Stimulated activated CD4-positive, alpha-beta T cell treated with anti-CD3 and anti-CD28 coated beads, Interleukin-15, amount 100 ng/mL, for 1 hour (primary cell): Measurements from ENCODE around the gene ARL8A.
A peak's percentile ranks its signal among the peaks of the same experiment; 100 is the strongest.
"Not testable (repeated sequence)": the region's sequence is repeated elsewhere in the genome, so short reads cannot be mapped to it uniquely, and the experiment has no call there.

Experiments used
- DNase-seq, 2 donors: peaks; one replicate each; pipeline ENCODE4 v3.0.0-alpha.2; 2020; ENCODE audit warnings: low read depth in 1 of 2, low spot score in 1 of 2

Gene ARL8A

DNA sequence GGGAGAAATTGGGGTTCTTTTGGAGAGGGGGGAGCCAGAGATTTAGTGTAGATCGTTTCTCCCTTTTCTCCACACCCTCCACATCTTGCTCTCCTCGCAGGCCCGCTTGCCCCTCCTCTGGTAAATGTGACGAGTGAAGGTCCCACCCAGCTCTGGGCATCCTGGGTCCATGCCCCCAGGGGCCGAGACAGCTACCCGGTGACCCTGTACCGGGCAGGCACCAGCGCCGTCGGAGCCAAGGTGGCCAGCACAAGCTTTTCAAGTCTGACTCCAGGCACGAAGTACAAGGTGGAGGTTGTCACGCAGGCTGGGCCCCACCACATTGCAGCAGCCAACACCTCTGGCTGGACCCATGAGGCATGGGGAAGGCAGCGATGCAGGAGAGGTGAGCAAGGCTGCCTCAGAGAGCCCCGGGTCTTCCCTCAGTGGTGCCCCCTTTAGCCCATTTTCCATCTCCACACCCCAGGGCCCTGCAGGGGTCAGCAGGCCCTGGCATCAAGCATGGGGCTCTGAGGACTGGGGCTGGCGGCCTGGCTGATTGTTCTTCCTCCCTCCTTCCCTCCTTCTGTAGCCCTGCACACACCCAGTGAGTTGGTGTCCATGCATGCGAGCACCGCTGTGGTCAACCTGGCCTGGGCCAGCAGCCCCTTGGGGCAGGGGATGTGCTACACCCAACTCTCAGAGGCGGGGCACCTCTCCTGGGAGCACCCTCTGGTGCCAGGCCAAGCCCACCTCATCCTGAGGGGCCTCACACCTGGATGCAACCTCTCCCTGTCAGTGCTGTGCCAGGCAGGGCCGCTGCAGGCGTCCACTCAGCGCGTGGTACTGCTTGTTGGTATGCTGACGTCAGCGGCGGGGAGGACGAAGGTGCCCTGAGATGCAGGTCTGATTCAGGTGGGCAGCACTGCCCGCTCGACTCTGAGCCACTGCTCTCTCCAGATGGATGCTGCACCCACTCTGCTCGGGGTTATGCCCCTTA lies 32.7 kb upstream of the ARL8A start:
- no peak for DNase-seq

GRCh38 chr1:202173993-202174392 lies 29.5 kb upstream of the ARL8A start:
- no peak for DNase-seq

GRCh38 chr1:202172015-202172355 lies 27.4 kb upstream of the ARL8A start:
- no peak for DNase-seq

DNA sequence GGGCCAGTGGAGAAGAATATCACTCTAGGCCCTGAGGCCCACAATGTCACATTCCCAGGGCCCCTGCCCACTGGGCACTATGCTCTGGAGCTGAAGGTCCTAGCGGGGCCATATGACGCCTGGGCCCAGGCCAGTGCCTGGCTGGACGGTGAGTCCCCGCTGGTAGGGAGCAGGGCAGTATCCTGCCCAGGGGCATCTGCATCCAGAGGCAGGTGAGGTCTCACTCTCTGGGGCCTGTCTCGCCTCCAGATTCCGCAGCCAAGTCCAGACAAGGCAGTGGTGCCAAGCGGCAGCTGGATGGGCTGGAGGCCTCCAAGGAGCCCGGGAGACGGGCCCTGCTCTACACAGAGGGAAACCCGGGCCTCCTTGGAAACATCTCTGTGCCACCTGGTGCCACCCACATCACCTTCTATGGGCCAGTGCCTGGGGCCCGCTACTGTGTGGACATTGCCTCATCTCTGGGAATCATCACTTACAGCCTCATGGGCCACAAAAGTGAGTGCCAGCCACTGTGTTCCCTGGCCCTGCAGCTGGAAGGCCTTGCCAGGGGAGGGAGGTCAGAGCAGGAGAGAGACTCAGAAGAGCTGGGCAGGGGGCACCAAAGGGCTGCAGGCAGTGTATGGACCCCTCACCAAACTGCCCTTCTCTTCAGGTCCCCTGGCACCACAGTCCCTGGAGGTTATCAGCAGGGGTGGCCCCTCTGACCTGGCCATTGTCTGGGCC lies 26.9 kb upstream of the ARL8A start:
- no peak for DNase-seq

DNA sequence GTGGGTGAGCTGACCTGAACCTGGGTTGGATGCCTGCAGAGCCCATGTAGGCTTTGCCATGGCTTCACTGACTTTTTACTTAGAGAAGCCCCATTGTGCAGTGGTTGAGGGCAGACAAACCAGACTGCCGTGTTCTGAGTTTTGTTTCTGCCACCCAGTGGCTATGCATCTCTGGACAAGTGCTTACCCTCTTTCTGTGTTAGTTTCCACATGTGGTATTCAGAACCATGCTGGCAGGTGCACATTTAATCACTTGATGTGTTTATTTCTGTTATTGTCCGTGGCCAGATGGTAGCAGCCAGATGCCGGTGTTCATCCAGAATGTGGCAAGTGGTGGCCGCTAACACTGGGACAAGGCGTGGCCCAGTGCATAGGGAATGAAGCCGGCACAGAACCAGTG lies 26.2 kb upstream of the ARL8A start:
- no peak for DNase-seq

DNA sequence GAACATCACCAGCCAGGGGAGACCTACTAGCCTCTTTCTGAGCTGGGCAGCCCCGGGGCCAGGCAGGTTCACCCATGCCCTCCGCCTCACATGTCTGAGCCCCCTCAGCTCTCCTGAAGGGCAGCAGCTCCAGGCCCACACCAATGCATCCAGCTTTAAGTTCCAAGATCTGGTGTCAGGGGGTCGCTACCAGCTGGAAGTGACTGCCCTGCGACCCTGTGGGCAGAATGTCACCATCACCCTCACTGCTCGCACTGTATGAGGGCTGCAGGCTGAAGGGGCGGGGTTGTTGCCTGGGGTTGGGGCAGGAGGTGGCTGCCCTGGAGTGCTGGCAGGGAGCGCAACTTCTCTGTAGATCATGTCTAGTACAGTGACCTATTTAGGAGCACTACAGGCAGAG lies 24.3 kb upstream of the ARL8A start:
- no peak for DNase-seq

- DNase-seq = no peak
Observed at GRCh38 chr1:202167708-202168415, 23.3 kb upstream of the ARL8A start.

DNA sequence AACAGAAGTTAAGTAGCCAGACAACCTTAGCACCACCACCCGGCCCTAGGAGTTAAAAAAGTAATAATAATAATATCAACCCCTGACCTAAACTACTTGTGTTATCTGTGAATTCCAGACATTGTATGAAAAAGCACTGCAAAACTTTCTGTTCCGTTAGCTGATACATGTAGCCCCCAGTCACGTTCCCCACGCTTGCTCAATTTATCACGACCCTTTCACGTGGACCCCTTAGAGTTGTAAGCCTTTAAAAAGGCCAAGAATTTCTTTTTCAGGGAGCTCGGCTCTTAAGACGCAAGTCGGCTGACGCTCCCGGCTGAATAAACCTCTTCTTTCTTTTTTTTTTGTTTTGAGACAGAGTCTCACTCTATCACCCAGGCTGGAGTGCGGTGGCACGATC lies 22.5 kb upstream of the ARL8A start:
- not testable (repeated sequence) for DNase-seq

DNA sequence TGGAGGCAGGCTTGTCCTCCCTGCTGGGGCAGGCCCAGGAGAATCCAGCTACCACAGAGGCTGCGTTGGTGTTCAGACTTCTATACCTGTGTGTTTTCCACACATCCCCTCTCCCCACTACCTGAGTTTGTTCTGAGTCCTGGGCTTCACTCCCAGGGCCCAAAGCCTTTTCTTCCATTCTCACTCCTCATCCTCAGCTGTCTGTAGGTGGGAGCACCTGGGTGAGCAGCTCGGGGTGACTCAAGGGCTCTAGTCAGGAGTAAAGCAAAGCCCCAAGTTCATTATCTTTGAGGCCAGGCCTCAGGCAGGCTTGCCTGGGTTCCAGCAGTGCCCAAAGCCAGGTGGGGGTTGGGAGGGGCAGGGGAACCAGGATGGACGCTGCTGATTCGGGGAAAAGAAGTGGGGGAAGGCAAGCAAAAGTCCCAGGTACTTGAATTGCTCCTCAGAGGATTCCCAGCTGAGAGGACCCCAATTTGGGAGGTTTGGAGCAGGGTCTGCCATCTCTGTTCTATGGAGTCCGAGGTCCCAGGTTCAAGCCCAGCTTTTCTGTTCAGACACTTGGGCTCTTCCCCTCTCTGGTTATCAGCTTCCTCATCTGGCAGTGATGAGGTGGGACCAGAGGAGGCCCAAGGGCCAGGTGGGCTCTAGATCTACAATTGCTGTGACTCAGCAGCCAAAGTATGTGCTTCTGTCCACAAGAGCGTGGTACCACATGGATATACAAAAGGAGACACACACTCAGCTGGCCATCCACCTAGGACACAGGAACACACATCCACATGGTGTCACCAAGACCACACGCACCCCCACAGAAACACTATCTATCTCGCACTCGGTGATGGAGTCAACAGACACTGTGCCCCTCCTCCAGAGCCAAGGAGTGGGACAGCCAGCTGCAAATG lies 21.7 kb upstream of the ARL8A start:
- DNase-seq = no peak

DNA sequence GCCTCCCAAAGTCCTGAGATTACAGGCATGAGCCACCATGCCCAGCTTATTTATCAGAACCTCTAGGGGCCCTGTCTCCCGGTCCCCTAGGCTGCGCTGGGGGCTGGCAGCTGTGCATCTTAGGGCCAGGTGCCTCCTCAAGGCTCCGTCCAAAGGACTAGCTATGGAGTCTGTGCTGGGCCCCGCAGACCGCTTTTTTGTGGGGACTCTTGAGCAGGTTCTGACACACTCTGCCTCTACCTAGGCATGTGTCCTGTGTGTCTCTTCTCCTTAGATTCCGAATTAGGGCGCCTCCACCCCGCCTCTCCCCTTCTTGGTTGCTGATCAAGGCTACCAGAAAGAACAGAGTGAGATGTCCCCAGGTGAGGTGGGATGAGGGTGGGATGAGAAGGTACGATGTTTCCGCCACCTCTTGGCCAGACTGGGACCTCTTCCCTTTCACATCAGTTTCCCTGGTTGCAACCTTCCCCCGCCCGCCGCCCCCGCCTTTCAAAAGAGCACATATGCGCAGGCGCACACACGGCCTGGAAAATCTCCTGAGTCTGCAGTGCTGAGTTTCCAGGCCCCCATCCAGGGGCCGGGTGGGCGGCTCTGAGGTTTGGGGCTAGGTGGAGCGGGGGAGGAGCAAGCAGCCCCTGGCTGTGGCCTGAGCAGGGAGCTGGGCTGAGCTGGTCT lies 20.9 kb upstream of the ARL8A start:
- DNase-seq = peak in 1 of 2 donors; percentile 21

GRCh38 chr1:202164271-202165037 lies 19.9 kb upstream of the ARL8A start:
- peak in 1 of 2 donors; percentile 51 for DNase-seq

- DNase-seq = no peak
Observed at GRCh38 chr1:202163281-202164270, 19.0 kb upstream of the ARL8A start.

DNA sequence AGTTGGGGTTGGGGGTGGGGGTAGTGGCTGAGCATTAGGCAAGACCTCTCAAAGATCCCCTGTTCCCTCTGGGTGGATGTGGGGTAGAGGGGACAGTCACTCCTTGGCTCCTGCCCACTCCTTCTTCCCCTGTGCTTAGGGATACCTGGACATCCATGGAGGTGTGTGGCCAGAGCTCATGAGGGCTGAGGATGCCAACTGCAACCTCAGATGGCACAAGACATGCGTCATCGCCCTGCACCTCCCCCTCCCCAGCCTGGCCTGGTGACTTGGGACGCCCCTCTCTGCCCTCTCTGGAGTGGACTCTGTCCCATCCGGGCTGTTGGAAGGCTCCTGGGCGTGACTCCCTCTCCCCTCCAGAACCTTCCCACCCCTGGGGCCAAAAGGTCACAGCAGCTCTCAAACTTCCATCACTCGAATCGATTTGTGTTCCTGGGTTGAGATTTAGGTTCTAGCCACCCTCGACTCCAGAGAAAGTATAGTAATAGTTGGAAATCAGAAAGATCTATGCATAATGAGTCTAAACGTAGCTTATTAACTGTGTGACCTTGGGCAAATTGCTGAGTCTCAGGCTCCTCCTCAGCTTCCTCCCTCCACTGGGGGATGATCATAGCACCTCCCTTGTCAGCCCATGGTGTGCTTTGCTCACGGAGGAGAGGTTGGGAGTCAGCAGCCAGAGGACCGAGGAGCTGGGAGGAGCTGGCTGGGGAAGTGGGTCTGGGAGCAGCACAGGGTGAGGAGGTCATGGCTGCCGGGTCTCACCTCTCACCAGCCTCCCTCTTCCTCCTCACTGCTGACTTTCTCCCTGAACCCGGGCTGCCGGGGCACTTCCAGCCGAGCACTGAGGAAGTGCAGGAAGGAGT lies 18.1 kb upstream of the ARL8A start:
- DNase-seq = no peak

GRCh38 chr1:202162047-202162417 lies 17.5 kb upstream of the ARL8A start:
- peak in 1 of 2 donors; percentile 40 for DNase-seq

- DNase-seq = no peak
Observed at GRCh38 chr1:202161151-202162046, 16.9 kb upstream of the ARL8A start.

DNA sequence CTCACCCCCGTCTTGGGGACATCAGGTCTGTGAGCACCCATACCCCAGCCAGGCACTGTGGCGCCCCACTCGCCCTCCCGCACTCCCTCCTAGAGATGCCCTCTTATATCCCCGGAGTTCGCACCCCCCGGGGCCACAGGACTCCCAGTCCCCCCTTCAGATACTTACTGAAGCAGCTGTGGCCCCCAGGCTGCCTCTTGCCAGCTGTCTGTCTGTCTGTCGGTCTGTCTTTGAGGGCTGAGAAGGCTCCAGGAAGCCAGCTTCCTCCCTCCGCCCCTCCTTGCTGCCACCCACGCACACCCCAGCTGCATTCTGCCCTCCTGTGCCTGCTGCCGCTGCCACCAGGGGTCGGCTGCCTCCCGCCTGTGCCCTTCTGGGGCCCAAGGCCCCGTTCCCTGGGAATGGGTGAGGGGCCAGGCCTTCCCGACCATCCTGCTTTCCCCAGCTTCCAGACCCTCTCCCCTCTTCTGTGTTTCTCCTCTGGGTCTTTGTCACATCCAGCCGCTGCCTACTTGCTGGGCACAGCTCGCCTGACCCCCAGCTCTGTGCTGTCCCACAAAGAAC lies 15.9 kb upstream of the ARL8A start, which contains the start of gene PTPN7:
PTPN7 (minus strand) TSS at position 226 of the 564 bp plus-strand sequence. CDS start 1,200 bp downstream, outside the sequence.
- DNase-seq = peak; percentile 70 to 81
